Measurements from ENCODE around the gene NDST1.

DNA sequence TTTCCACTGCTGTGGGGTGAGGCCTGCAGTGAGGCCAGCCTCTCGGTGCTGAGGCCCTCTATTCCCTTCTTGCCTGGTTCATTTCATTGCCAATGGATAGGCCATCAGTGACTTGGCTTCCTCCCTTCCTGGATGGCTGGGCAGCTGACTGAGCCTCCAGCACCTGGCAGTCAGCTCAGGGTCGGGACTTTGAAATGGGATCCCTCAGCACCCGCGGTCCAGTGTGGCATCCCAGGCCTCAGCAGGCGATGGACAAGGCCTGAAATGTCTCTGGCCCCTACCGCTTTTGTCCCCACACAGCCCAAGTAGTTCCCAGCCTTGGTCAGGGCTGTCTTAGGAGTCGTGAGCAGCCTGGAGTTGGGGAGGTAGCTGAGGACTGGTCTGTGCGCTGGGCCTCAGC is 17.2 kb downstream of the NDST1 start:
- TF ChIP-seq, protein P1, sequence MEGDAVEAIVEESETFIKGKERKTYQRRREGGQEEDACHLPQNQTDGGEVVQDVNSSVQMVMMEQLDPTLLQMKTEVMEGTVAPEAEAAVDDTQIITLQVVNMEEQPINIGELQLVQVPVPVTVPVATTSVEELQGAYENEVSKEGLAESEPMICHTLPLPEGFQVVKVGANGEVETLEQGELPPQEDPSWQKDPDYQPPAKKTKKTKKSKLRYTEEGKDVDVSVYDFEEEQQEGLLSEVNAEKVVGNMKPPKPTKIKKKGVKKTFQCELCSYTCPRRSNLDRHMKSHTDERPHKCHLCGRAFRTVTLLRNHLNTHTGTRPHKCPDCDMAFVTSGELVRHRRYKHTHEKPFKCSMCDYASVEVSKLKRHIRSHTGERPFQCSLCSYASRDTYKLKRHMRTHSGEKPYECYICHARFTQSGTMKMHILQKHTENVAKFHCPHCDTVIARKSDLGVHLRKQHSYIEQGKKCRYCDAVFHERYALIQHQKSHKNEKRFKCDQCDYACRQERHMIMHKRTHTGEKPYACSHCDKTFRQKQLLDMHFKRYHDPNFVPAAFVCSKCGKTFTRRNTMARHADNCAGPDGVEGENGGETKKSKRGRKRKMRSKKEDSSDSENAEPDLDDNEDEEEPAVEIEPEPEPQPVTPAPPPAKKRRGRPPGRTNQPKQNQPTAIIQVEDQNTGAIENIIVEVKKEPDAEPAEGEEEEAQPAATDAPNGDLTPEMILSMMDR (IDR thresholded peaks at IDR 0.05): no peak
- no peak for TF ChIP-seq POLR2A (IDR thresholded peaks at IDR 0.05)
